Activated gamma-delta T cell treated with anti-CD3 and anti-CD28 coated beads, Interleukin-2, amount 50 U/mL, for 16 hours (primary cell): ENCODE data around the gene LGALS3BP.
"Not testable (repeated sequence)": the region's sequence is repeated elsewhere in the genome, so short reads cannot be mapped to it uniquely, and the experiment has no call there.

Experiments used
- DNase-seq: peaks from one replicate; pipeline ENCODE4 v3.0.0-alpha.2; 2020; ENCODE audit warnings: low read depth

LGALS3BP gene

DNA sequence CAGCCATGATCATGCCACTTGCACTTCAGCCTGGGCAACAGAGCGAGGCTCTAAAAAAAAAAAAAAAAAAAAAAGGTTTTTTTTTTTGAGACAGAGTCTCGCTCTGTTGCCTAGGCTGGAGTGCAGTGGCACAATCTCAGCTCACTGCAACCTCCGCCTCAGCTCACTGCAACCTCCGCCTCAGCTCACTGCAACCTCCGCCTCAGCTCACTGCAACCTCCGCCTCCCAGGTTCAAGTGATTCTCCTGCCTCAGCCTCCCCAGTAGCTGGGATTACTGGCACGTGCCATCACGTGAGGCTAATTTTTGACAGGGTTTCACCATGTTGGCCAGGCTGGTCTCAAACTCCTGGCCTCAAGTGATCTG, 16.8 kb downstream of the LGALS3BP start:
- DNase-seq: not testable (repeated sequence)

- DNase-seq: no peak
These were observed 17.3 kb downstream of the LGALS3BP start for GRCh38 chr17:78962345-78962983.

- DNase-seq: no peak
These were observed 18.2 kb downstream of the LGALS3BP start for GRCh38 chr17:78961571-78961970.

DNA sequence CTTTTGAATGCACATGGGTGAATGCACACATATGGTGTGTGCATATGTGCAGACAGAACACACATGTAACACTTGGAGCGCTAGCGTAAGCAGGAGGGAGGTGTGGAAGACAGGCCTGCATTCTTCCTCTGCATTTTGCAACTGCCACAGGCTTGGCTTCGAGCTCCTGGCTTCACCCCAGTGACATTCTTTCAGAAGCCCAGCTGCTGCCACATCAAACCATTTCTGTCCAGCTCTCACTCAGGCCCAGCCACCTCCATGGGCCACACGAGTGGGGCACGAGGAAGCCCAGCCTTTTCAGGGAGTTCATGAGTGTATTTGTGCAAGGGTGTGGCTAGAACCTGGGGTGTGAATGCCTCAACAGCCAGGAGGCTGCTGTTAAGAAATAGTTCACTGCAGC, 18.8 kb downstream of the LGALS3BP start:
- no peak for DNase-seq

DNA sequence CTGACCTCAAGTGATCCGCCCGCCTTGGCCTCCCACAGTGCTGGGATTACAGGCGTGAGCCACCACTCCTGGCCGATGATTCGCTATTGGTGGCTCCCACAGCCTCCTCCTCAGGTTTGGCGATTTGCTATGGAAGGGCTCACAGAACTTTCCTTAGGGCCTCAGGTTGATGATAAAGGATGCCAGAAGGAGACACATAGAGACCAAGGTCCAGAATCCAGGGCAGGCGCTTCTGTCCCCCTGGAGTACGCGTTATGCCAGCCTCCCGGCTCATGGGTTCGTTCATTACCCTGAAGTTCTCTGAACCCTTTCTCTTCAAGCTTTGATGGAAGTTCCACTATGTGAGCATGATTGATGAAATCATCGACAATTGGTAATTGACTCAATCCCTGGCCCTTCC, 19.9 kb downstream of the LGALS3BP start:
- DNase-seq: no peak

DNA sequence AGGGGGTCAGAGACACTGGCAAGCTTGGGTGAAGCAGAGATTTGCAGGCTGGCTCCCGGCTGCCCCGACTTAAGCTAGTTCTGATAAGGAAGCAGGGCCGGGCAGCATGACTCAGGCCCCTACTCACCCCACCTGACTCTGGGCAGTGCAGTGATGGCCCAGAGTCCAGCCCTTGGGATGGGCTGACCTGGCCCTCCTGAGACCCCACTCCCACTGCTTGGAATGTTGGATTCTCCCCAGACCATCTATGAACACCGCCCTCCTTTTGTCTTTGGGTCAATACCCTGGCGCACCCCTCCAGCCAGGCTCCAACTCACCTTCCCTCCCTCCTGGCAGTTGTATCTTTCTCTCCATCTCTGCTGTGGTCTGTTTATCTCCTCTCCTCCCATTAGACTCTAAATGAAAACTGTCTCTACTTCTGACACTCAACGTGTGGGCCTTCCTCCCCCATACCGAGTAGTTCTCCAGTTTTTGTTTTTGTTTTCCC, 21.0 kb downstream of the LGALS3BP start:
- no peak for DNase-seq

DNA sequence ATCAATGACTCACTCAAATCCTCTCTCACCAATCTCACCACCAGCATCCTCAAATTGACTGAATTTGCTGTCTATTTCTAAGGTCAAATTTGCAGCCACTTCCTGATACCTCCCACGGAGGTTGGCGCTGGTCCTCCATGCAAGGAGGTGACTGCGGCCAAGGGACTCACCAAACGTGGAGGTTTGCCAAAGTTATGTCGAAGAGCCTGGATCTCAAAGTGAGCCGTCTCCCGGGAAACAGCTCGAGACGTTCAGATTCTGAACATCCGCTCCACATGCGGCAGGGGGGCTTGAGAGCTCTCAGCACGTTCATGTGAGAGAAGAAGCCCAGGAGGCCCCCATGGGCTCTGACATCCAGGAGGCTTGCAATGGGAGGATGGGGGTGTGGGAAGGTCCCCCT, 22.6 kb downstream of the LGALS3BP start:
- DNase-seq: no peak

DNA sequence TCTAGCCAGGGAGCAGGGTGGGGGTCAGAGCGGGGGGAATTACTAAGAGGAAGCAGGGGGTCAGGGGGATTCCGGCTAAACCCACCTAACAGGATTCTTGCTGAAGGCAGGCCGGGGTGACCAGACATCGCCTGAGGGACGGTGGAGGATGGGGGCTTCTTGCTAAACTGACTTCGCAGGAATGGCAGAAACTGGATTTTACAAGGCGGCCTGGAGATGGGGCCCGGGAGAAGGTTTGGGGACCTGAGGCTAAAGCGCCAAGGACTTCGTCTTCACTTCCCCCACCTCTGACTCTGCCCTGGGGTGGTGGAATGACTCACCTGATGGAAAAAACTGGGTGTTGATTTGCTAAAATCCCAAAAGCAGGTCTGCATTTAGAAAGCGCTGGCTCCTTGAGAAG, 23.5 kb downstream of the LGALS3BP start:
- no peak for DNase-seq

- DNase-seq: no peak
These were observed 25.0 kb downstream of the LGALS3BP start for GRCh38 chr17:78954684-78955083.

- no peak for DNase-seq
These were observed 26.1 kb downstream of the LGALS3BP start for GRCh38 chr17:78953356-78954350.

DNA sequence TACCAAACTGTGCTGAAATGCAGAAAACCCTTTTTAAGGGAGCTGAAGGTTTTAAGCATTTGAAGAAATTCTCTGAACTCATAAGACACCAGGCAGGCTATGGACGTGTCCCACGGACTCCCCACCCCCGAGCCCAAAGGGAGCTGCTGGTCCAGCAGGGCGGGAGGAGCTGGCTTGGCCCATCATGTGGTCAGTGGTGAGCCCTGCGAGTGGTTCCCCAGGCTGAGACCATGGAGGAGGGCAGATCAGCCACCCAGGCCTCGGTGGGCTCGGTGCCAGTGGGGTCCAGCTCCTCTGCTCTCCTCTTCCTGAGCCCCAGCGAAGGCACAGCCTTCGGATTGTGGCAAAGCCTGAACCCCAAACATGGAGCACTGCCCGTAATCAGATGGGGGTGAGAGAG, 27.0 kb downstream of the LGALS3BP start:
- no peak for DNase-seq

DNA sequence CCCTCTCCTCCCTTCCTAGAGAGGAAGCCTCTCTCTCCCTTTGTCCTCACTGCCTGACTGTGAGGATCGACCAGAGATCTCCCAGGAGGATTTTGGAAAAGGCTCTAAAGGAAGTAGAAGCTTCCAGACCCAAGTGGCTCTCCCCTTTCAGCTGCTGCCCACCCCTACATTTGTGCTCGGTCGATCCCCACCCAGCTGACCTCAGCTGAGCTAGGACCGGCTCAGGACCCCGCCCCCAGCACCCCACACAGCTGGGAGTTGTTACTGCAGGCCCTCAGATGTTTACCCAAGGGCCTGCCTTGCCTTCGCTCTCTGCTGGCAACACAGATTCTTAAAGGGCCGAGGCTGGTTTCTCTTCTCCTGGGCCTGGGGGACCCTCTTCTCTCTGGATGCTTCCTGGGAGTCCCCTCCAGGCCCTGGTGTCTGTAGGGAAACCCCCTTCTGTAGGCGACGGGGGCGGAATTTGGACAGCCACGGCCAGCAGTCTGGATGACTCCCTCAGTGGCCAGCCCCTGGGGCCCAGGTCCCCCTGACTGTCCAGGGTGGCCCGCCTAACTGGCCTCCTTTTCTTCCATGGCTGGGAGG, 27.7 kb downstream of the LGALS3BP start:
- no peak for DNase-seq

DNA sequence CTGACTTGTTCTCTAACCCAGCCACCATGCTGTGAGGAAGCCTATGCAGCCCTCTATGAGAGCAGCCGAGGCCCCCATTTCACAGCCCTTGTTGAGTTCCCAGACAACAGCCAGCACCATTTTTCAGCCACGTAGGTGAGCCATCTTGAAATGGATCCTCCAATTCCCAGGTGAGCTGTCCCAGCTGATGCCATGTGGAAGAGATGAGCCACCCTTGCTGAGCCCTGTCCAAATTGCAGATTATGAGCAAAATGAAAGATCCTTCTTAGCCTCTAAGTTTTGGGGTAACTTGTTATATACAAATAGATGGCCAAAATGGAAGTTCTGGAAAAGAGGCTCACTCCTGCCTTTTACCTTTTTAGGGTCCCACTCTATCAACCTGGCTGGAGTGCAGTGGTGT, 28.9 kb downstream of the LGALS3BP start:
- DNase-seq: no peak

GRCh38 chr17:78947235-78948149, 32.2 kb downstream of the LGALS3BP start:
- no peak for DNase-seq

- no peak for DNase-seq
These were observed 33.1 kb downstream of the LGALS3BP start for GRCh38 chr17:78946631-78947030.

DNA sequence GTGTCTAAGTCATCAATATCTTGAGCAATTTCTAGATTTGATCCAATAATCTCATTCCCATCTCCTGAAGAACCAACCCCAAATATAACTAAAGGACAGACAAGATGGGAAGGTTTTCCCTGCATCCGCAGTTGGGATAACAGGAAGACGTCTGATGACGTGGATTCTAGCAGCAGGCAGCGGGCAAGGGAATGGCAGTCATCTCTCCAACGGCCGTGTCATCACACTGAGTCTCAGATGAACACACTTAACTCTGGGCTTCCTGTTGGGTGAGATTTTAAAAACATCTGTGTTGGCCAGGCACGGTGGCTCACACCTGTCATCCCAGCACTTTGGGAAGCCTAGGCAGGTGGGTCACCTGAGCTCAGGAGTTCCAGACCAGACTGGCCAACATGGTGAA, 33.6 kb downstream of the LGALS3BP start:
- DNase-seq: no peak

GRCh38 chr17:78945455-78945854, 34.3 kb downstream of the LGALS3BP start:
- not testable (repeated sequence) for DNase-seq

DNA sequence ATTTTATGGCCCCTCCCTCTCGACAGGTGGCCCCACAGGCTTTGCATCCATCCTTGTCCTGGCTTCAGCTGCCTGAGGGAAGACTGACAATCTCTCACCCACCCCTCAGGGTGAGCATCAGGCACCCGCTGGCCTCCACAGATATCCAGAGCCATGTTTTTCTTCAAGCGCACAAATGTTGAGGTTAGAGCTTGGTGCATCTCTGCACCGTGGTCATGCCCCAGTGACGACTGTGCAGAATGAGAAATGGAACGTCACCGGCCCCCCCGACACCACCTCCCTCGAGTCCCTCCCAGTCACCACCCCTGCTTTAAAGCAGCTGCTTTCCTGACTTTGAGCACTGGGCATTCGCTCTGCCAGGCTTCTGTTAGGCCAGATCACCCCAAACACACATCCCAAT, 34.8 kb downstream of the LGALS3BP start:
- DNase-seq: no peak

DNA sequence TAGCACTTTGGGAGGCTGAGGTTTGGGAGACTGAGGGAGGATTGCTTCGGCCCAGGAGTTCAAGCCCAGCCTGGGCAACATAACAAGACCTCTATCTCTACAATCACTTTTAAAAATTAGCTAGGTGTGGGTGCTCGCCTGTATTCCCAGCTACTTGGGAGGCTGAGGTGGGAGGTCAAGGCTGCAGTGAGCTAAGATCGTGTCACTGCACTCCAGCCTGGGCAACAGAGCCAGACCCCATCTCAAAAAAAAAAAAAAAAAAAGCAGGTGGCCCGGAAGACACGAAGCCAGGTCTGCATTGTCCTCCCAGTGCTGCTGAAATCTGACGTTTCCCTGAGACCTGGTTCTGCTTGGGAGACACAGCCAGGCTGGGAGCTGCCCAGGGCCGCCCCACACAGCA, 35.7 kb downstream of the LGALS3BP start:
- DNase-seq: no peak

GRCh38 chr17:78940708-78941107, 39.0 kb downstream of the LGALS3BP start:
- DNase-seq: no peak

DNA sequence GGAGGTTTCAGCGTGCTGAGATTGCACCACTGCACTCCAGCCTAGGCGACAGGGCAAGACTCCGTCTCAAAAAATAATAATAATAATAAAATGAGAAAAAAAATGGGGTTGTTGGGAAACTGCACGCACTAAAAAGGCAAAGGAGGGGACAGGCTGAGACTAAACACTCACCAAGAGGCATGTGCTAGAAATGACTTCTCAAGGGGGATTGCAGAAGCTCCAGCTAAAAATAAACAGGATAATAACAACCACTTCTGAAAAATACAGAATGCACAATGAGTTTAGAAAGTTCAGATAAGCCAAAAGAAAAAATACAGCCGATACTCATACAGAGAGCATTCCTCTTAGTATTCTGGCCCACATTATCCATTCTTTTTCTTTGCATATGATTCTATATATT, 39.5 kb downstream of the LGALS3BP start:
- no peak for DNase-seq

- no peak for DNase-seq
These were observed 40.1 kb downstream of the LGALS3BP start for GRCh38 chr17:78939615-78940014.
